Parathyroid adenoma (tissue), 2 donors: ENCODE results near the gene STEAP4.

Source experiments
- H2AFZ ChIP-seq: fragments of 300-600 bp; sonication (generic); one replicate; pipeline ENCODE4 v1.7.0; 2017; ENCODE audit warnings: antibody characterized with exemption, mild to moderate bottlenecking
- H3K27ac ChIP-seq: fragments of 300-600 bp; sonication (generic); one replicate; pipeline ENCODE4 v1.7.0; 2017
- H3K27me3 ChIP-seq: fragments of 300-600 bp; sonication (generic); one replicate; pipeline ENCODE4 v1.7.0; 2017; ENCODE audit warnings: low read length; ENCODE audit not compliant: control insufficient read depth, insufficient read depth
- H3K36me3 ChIP-seq: fragments of 300-600 bp; sonication (generic); one replicate; pipeline ENCODE4 v1.7.0; 2017; ENCODE audit warnings: low read length; ENCODE audit not compliant: control insufficient read depth, insufficient read depth
- H3K4me1 ChIP-seq: fragments of 300-600 bp; sonication (generic); one replicate; pipeline ENCODE4 v1.7.0; 2017; ENCODE audit warnings: control low read depth
- H3K4me2 ChIP-seq: fragments of 300-600 bp; sonication (generic); one replicate; pipeline ENCODE4 v1.7.0; 2017; ENCODE audit warnings: low read length
- H3K4me3 ChIP-seq: fragments of 300-600 bp; sonication (generic); one replicate; pipeline ENCODE4 v1.7.0; 2017; ENCODE audit warnings: low read depth, low read length
- H3K79me2 ChIP-seq: fragments of 300-600 bp; sonication (generic); one replicate; pipeline ENCODE4 v1.7.0; 2017; ENCODE audit warnings: control low read depth
- H3K9ac ChIP-seq: fragments of 300-600 bp; sonication (generic); one replicate; pipeline ENCODE4 v1.7.0; 2017; ENCODE audit warnings: mild to moderate bottlenecking
- H3K9me3 ChIP-seq: fragments of 300-600 bp; sonication (generic); one replicate; pipeline ENCODE4 v1.7.0; 2017; ENCODE audit warnings: low read length; ENCODE audit not compliant: control insufficient read depth
- CTCF ChIP-seq: fragments of 300-600 bp; sonication (generic); IDR thresholded peaks from one replicate; pipeline ENCODE4 v1.7.0; 2017; ENCODE audit warnings: antibody characterized with exemption, mild to moderate bottlenecking
- donor health status: primary hyperparathyroidism.

Gene STEAP4

DNA sequence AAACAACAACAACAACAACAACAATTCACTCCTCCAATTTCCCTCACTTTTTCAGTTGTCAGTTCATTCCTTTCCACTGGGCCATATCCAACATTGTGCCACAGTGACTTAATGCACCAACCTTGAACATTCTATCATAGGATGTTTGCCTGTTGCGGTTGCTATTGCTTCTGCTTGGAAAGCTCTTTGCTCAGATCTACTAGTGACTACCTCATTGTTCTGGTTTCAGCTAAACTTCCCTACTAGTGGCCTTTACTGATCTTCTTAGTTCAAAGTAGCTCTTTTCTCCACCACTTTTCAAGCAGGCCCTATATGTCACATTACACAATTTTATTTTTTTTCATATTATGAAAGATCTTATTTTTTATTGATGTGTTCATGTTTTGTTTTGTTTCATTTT, 9.8 kb upstream of the STEAP4 start:
- H3K4me3 ChIP-seq, result no peak overlapping the region
- no peak overlapping the region for H3K4me2 ChIP-seq
- H3K27ac ChIP-seq, result no peak overlapping the region
- H2AFZ ChIP-seq, result no peak overlapping the region
- H3K36me3 ChIP-seq, result no peaks in the 10 kb centered on the region
- no peaks in the 10 kb centered on the region for H3K27me3 ChIP-seq
- no peaks in the 10 kb centered on the region for H3K9me3 ChIP-seq
- no peak for TF ChIP-seq CTCF
- H3K9ac ChIP-seq, result no peak overlapping the region
- no peaks in the 10 kb centered on the region for H3K4me1 ChIP-seq
- H3K79me2 ChIP-seq, result no peaks in the 10 kb centered on the region

DNA sequence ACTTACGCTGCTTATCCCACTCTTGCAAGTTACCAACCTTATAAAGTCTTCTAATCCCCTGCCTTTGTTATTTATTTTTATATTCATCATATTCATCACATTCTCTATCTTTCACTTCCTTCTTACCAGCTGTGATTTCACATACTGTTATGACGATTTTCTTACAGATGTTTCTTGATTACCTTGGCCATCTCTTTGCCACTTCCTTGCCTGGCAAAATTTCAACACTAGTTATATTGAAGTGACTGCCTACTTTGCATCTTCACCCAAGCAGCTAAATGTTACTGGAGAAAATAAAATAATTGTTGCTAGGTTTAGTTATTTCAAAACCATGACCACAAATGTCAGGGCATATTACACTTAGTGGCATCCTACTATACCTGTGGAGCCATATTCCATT, 8.8 kb upstream of the STEAP4 start:
- no peaks in the 10 kb centered on the region for H3K36me3 ChIP-seq
- H3K27ac ChIP-seq, result no peak overlapping the region
- H3K27me3 ChIP-seq, result no peaks in the 10 kb centered on the region
- no peaks in the 10 kb centered on the region for H3K4me1 ChIP-seq
- H3K79me2 ChIP-seq, result no peaks in the 10 kb centered on the region
- no peak overlapping the region for H3K9ac ChIP-seq
- no peak overlapping the region for H2AFZ ChIP-seq
- no peak for TF ChIP-seq CTCF
- no peak overlapping the region for H3K4me2 ChIP-seq
- no peak overlapping the region for H3K4me3 ChIP-seq
- no peaks in the 10 kb centered on the region for H3K9me3 ChIP-seq

GRCh38 chr7:88314061-88314491, 7.4 kb upstream of the STEAP4 start:
- H3K27me3 ChIP-seq, result no peaks in the 10 kb centered on the region
- no peaks in the 10 kb centered on the region for H3K4me1 ChIP-seq
- no peak overlapping the region for H2AFZ ChIP-seq
- H3K27ac ChIP-seq, result no peak overlapping the region
- H3K4me3 ChIP-seq, result no peak overlapping the region
- H3K9me3 ChIP-seq, result no peaks in the 10 kb centered on the region
- no peak for TF ChIP-seq CTCF
- H3K9ac ChIP-seq, result no peak overlapping the region
- no peaks in the 10 kb centered on the region for H3K36me3 ChIP-seq
- H3K4me2 ChIP-seq, result no peak overlapping the region
- no peaks in the 10 kb centered on the region for H3K79me2 ChIP-seq

DNA sequence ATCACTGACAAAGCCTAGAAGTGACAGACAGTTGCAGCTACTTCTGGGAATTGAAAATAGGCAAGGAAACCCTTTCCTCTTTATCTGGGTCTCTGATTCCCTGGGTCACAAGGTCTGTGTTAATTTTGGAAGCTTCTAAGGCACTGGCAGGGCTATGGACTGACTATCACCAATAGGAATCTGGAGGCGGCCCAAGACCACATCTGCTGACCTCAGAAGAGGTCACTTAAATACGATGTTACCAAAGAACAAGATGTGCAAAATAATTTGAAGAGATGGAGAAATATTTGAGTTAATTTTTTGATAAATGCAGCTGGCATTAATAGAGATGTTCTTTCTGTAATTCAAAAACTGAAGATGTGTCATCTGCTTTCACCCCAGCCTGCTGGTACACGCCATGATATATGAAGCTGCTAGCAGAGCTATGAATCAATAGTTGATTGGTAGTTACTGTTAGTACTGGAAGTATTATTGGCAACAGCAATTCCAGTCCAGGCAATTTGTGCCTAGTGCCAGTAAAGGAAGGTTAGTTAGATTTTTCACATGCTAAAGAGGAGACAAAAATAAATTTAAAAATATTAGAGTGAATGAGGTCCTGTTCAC, 5.5 kb upstream of the STEAP4 start:
- Histone ChIP-seq H3K27me3 (no peaks in the 10 kb centered on the region), H2AFZ (no peak overlapping the region), H3K4me2 (no peak overlapping the region), H3K79me2 (no peaks in the 10 kb centered on the region), H3K4me3 (no peak overlapping the region), H3K4me1 (no peaks in the 10 kb centered on the region), H3K36me3 (no peaks in the 10 kb centered on the region), H3K9me3 (no peaks in the 10 kb centered on the region), H3K9ac (no peak overlapping the region), H3K27ac (peak overlapping the region; percentile 45)
- TF ChIP-seq CTCF, result no peak

DNA sequence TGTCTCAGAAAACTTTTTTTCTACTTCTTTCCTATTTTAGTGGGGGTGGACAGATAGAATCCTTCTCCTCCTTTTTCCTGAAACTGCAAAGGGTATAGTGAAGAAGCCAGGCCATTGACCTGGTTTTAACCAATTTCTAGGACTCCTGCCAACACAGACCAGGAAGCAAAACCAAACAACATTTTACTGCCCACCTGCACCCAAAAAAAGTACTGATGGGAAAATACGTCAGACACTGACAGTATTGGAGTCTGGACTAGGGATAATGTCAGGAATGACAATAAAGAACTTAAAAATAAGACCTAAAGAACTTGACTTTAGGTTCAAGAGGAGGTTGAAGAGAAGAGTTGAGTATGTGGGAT, 5.0 kb upstream of the STEAP4 start:
- Histone ChIP-seq H3K79me2 (no peaks in the 10 kb centered on the region), H3K4me2 (no peak overlapping the region), H3K9me3 (no peaks in the 10 kb centered on the region), H2AFZ (no peak overlapping the region), H3K9ac (no peak overlapping the region), H3K4me3 (no peak overlapping the region), H3K27ac (peak overlapping the region; percentile 45), H3K36me3 (no peaks in the 10 kb centered on the region), H3K4me1 (no peaks in the 10 kb centered on the region), H3K27me3 (no peaks in the 10 kb centered on the region)
- no peak for TF ChIP-seq CTCF
